Tibial nerve (tissue), 3 donors: ENCODE data around the gene RBM33.

ENCODE experiments used
- POLR2A ChIP-seq, 2 donors: fragments of 450-650 bp; IDR thresholded peaks; one replicate each; pipeline ENCODE4 v1.6.1; 2017; ENCODE audit warnings: antibody characterized with exemption in 2 of 2, mild to moderate bottlenecking in 2 of 2, moderate library complexity in 2 of 2
- TF ChIP-seq, protein P1 (sequence below), 5 experiments: fragments of 200-600 bp in 3 of 5; fragments of 450-650 bp in 2 of 5; sonication (generic) in 3 of 5; IDR thresholded peaks; one replicate each; pipeline ENCODE4 v1.5.1; 2016 to 2019; ENCODE audit warnings: antibody characterized with exemption in 5 of 5, mild to moderate bottlenecking in 3 of 5, moderate library complexity in 2 of 5

DNA sequence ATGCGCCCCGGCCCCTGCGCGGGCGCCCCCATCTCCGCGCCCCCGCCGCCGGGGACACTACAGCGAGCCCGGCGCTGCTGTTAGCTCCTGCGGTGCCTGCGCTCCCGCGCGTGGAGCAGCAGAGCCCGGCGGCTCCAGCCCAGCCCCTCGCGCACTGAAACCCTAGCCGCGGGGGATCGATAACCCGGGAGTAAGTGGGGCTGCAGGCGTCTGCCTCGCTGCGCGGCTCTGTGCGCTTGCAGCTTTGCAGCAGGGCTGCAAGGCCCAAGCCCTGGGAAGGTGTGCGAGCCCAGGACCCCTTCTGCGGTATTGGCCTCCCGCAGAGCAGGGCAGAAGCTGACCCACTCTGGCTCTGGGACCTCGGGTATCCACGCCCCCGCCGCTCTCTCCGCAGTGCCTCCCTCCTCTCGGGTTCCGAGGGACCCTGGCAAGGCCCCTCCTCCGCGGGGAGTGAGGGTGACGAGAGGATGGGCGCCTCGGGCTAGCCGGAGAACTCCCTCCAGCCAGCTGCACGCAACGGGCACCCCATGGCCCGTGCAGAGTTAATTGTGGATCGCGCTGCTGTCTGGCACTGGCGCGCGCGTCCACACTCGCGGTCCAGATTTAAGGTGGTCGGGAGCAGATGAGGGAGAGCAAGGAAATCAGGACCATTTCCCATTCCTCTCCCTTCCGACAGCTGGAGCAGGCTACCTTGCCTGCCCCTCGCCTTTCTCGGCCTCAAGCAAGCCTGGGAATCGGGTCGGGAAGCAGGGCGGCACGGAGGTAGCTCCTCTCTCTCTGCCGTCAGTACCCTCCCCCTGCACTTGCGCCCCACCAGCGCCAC lies 165.7 kb downstream of the RBM33 start:
- TF ChIP-seq, protein P1, sequence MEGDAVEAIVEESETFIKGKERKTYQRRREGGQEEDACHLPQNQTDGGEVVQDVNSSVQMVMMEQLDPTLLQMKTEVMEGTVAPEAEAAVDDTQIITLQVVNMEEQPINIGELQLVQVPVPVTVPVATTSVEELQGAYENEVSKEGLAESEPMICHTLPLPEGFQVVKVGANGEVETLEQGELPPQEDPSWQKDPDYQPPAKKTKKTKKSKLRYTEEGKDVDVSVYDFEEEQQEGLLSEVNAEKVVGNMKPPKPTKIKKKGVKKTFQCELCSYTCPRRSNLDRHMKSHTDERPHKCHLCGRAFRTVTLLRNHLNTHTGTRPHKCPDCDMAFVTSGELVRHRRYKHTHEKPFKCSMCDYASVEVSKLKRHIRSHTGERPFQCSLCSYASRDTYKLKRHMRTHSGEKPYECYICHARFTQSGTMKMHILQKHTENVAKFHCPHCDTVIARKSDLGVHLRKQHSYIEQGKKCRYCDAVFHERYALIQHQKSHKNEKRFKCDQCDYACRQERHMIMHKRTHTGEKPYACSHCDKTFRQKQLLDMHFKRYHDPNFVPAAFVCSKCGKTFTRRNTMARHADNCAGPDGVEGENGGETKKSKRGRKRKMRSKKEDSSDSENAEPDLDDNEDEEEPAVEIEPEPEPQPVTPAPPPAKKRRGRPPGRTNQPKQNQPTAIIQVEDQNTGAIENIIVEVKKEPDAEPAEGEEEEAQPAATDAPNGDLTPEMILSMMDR (IDR thresholded peaks at IDR 0.05): no peak
- TF ChIP-seq POLR2A (IDR thresholded peaks at IDR 0.05): no peak
